ENCODE data around the gene GRIK5. TPM values are rescaled to one million over a fixed set of nuclear protein-coding genes. Genes with fewer than 3 reads are reported as not detected.

Gene GRIK5
- total RNA-seq, 1 experiment from 2014 or later = 43.1 TPM

GRCh38 chr19:42048992-42049391 lies 21.0 kb downstream of the GRIK5 start:
- Mint-ChIP-seq H3K27ac (no peak overlapping the region; a peak in 1 of 7 replicates), H3K4me1 (no peaks in the 10 kb centered on the region), H3K27me3 (ENCODE audit: low read depth) (no peaks in the 10 kb centered on the region), H3K4me3 (no peak overlapping the region), H3K36me3 (ENCODE audit: insufficient read depth in 1 of 3, low read depth in 3 of 3) (peaks cover 14 to 67% (median 62%) of the 10 kb centered on the region in 3 experiments; a peak in 6 of 7 replicates), H3K9me3 (no peaks in the 10 kb centered on the region)
- Histone ChIP-seq H3K27me3 (ENCODE audit: insufficient read depth, low read length) (no peaks in the 10 kb centered on the region), H3K4me2 (ENCODE audit: insufficient read depth, insufficient read length, low read length) (no peak overlapping the region), H2AK5ac (ENCODE audit: insufficient read length, low read length) (no peak overlapping the region), H3K9me3 (ENCODE audit: control insufficient read depth, low read depth, low read length) (no peaks in the 10 kb centered on the region), H3K23ac (ENCODE audit: insufficient read length, low read depth, low read length) (no peak overlapping the region), H3K56ac (ENCODE audit: insufficient read length, low read depth, low read length) (no peak overlapping the region), H3K4ac (ENCODE audit: low read depth, low read length) (no peak overlapping the region), H2BK12ac (ENCODE audit: insufficient read length, low read depth, low read length) (no peak overlapping the region), H3K14ac (ENCODE audit: insufficient read depth, low read length) (no peak overlapping the region), H3K27ac (ENCODE audit: insufficient read length, low read depth, low read length) (no peak overlapping the region), H2BK120ac (ENCODE audit: low read depth, low read length, poor library complexity, severe bottlenecking) (no peak overlapping the region), H4K91ac (ENCODE audit: insufficient read length, low read depth, low read length) (no peak overlapping the region), H4K5ac (ENCODE audit: insufficient read length, low read depth, low read length) (no peak overlapping the region), H2AFZ (ENCODE audit: low read length) (no peak overlapping the region), H2BK15ac (ENCODE audit: low read depth, low read length) (no peak overlapping the region), H2BK5ac (ENCODE audit: insufficient read length, low read length) (no peak overlapping the region), H3K79me2 (ENCODE audit: insufficient read depth, low read length) (no peaks in the 10 kb centered on the region), H3K23me2 (ENCODE audit: insufficient read length, low read depth, low read length, poor library complexity, severe bottlenecking) (no peaks in the 10 kb centered on the region), H3K4me1 (ENCODE audit: insufficient read depth, low read length) (no peaks in the 10 kb centered on the region), H3K79me1 (ENCODE audit: insufficient read depth, low read depth, low read length, poor library complexity, severe bottlenecking) (no peaks in the 10 kb centered on the region), H2BK20ac (ENCODE audit: low read depth, low read length, poor library complexity, severe bottlenecking) (no peak overlapping the region), H4K20me1 (ENCODE audit: control insufficient read depth, insufficient read depth, insufficient read length) (peaks cover 2% of the 10 kb centered on the region), H3K9ac (ENCODE audit: extremely low read depth, insufficient read length, low read length) (no peak overlapping the region), H4K8ac (replicated peaks; ENCODE audit: insufficient read length, low read depth, low read length) (no peak overlapping the region), H3K18ac (ENCODE audit: insufficient read length, low read depth, low read length) (no peak overlapping the region), H3T11ph (ENCODE audit: low read length) (no peak overlapping the region)
- DNase-seq = no peak
- no CpG with 5 or more reads among the region's 4 CpGs for WGBS (ENCODE audit: extremely low coverage, insufficient read length, low lambda C conversion rate)
- TF ChIP-seq, protein P1, sequence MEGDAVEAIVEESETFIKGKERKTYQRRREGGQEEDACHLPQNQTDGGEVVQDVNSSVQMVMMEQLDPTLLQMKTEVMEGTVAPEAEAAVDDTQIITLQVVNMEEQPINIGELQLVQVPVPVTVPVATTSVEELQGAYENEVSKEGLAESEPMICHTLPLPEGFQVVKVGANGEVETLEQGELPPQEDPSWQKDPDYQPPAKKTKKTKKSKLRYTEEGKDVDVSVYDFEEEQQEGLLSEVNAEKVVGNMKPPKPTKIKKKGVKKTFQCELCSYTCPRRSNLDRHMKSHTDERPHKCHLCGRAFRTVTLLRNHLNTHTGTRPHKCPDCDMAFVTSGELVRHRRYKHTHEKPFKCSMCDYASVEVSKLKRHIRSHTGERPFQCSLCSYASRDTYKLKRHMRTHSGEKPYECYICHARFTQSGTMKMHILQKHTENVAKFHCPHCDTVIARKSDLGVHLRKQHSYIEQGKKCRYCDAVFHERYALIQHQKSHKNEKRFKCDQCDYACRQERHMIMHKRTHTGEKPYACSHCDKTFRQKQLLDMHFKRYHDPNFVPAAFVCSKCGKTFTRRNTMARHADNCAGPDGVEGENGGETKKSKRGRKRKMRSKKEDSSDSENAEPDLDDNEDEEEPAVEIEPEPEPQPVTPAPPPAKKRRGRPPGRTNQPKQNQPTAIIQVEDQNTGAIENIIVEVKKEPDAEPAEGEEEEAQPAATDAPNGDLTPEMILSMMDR (conservative IDR thresholded peaks at IDR 0.05) = no peak

Data from H9 (cell line).